ENCODE measurements around the gene DUSP15.

Gene DUSP15

GRCh38 chr20:31910071-31910803 is 39.9 kb upstream of the DUSP15 start:
- Histone ChIP-seq H3K9ac (ENCODE audit: low read length in 5 of 5) (no peak overlapping the region), H3K9me3 (ENCODE audit: control insufficient read depth in 5 of 5, low read length in 5 of 5) (no peaks in the 10 kb centered on the region), H3K4me3 (ENCODE audit: low read depth in 1 of 5, low read length in 5 of 5) (no peak overlapping the region), H3K36me3 (ENCODE audit: control insufficient read depth in 5 of 5, insufficient read depth in 5 of 5, low read length in 5 of 5) (no peaks in the 10 kb centered on the region), H3K4me1 (ENCODE audit: control insufficient read depth in 5 of 5, insufficient read depth in 5 of 5, low read length in 5 of 5) (no peaks in the 10 kb centered on the region), H3K27me3 (ENCODE audit: control insufficient read depth in 5 of 5, insufficient read depth in 4 of 5, low read length in 5 of 5) (peaks cover 0 to 3% (median 0%) of the 10 kb centered on the region in 5 donors), H3K27ac (ENCODE audit: low read depth, low read length) (no peak overlapping the region)

GRCh38 chr20:31909253-31910070 is 39.1 kb upstream of the DUSP15 start:
- H3K27me3 ChIP-seq (ENCODE audit: control insufficient read depth in 5 of 5, insufficient read depth in 4 of 5, low read length in 5 of 5), result peaks cover 0 to 3% (median 0%) of the 10 kb centered on the region in 5 donors

GRCh38 chr20:31908424-31908823 is 38.1 kb upstream of the DUSP15 start:
- peaks cover 0 to 3% (median 0%) of the 10 kb centered on the region in 5 donors for H3K27me3 ChIP-seq (ENCODE audit: control insufficient read depth in 5 of 5, insufficient read depth in 4 of 5, low read length in 5 of 5)
- no peaks in the 10 kb centered on the region for H3K9me3 ChIP-seq (ENCODE audit: control insufficient read depth in 5 of 5, low read length in 5 of 5)
- H3K27ac ChIP-seq (ENCODE audit: low read depth, low read length), result no peak overlapping the region
- H3K9ac ChIP-seq (ENCODE audit: low read length in 5 of 5), result no peak overlapping the region
- no peak overlapping the region for H3K4me3 ChIP-seq (ENCODE audit: low read depth in 1 of 5, low read length in 5 of 5)
- H3K36me3 ChIP-seq (ENCODE audit: control insufficient read depth in 5 of 5, insufficient read depth in 5 of 5, low read length in 5 of 5), result no peaks in the 10 kb centered on the region
- no peaks in the 10 kb centered on the region for H3K4me1 ChIP-seq (ENCODE audit: control insufficient read depth in 5 of 5, insufficient read depth in 5 of 5, low read length in 5 of 5)

More at GRCh38 chr20:31909253-31910070, 39.1 kb upstream of the DUSP15 start:
- Histone ChIP-seq H3K9me3 (ENCODE audit: control insufficient read depth in 5 of 5, low read length in 5 of 5) (no peaks in the 10 kb centered on the region), H3K4me3 (ENCODE audit: low read depth in 1 of 5, low read length in 5 of 5) (no peak overlapping the region), H3K9ac (ENCODE audit: low read length in 5 of 5) (no peak overlapping the region), H3K27ac (ENCODE audit: low read depth, low read length) (no peak overlapping the region), H3K4me1 (ENCODE audit: control insufficient read depth in 5 of 5, insufficient read depth in 5 of 5, low read length in 5 of 5) (no peaks in the 10 kb centered on the region), H3K36me3 (ENCODE audit: control insufficient read depth in 5 of 5, insufficient read depth in 5 of 5, low read length in 5 of 5) (no peaks in the 10 kb centered on the region)

GRCh38 chr20:31908016-31908415 is 37.7 kb upstream of the DUSP15 start:
- Histone ChIP-seq H3K9me3 (ENCODE audit: control insufficient read depth in 5 of 5, low read length in 5 of 5) (no peaks in the 10 kb centered on the region), H3K9ac (ENCODE audit: low read length in 5 of 5) (no peak overlapping the region), H3K4me1 (ENCODE audit: control insufficient read depth in 5 of 5, insufficient read depth in 5 of 5, low read length in 5 of 5) (no peaks in the 10 kb centered on the region), H3K27ac (ENCODE audit: low read depth, low read length) (no peak overlapping the region), H3K27me3 (ENCODE audit: control insufficient read depth in 5 of 5, insufficient read depth in 4 of 5, low read length in 5 of 5) (peaks cover 0 to 3% (median 0%) of the 10 kb centered on the region in 5 donors), H3K4me3 (ENCODE audit: low read depth in 1 of 5, low read length in 5 of 5) (no peak overlapping the region), H3K36me3 (ENCODE audit: control insufficient read depth in 5 of 5, insufficient read depth in 5 of 5, low read length in 5 of 5) (no peaks in the 10 kb centered on the region)

GRCh38 chr20:31907046-31907445 is 36.7 kb upstream of the DUSP15 start:
- H3K36me3 ChIP-seq (ENCODE audit: control insufficient read depth in 5 of 5, insufficient read depth in 5 of 5, low read length in 5 of 5), result no peaks in the 10 kb centered on the region
- H3K4me3 ChIP-seq (ENCODE audit: low read depth in 1 of 5, low read length in 5 of 5), result no peak overlapping the region
- no peak overlapping the region for H3K27ac ChIP-seq (ENCODE audit: low read depth, low read length)
- H3K27me3 ChIP-seq (ENCODE audit: control insufficient read depth in 5 of 5, insufficient read depth in 4 of 5, low read length in 5 of 5), result peaks cover 0 to 2% (median 0%) of the 10 kb centered on the region in 5 donors
- H3K9me3 ChIP-seq (ENCODE audit: control insufficient read depth in 5 of 5, low read length in 5 of 5), result no peaks in the 10 kb centered on the region
- H3K9ac ChIP-seq (ENCODE audit: low read length in 5 of 5), result no peak overlapping the region
- no peaks in the 10 kb centered on the region for H3K4me1 ChIP-seq (ENCODE audit: control insufficient read depth in 5 of 5, insufficient read depth in 5 of 5, low read length in 5 of 5)

GRCh38 chr20:31906001-31906400 is 35.7 kb upstream of the DUSP15 start:
- H3K4me3 ChIP-seq (ENCODE audit: low read depth in 1 of 5, low read length in 5 of 5), result no peak overlapping the region
- H3K4me1 ChIP-seq (ENCODE audit: control insufficient read depth in 5 of 5, insufficient read depth in 5 of 5, low read length in 5 of 5), result no peaks in the 10 kb centered on the region
- no peak overlapping the region for H3K9ac ChIP-seq (ENCODE audit: low read length in 5 of 5)
- H3K27ac ChIP-seq (ENCODE audit: low read depth, low read length), result no peak overlapping the region
- H3K36me3 ChIP-seq (ENCODE audit: control insufficient read depth in 5 of 5, insufficient read depth in 5 of 5, low read length in 5 of 5), result no peaks in the 10 kb centered on the region
- H3K9me3 ChIP-seq (ENCODE audit: control insufficient read depth in 5 of 5, low read length in 5 of 5), result no peaks in the 10 kb centered on the region
- peaks cover 0 to 2% (median 0%) of the 10 kb centered on the region in 5 donors for H3K27me3 ChIP-seq (ENCODE audit: control insufficient read depth in 5 of 5, insufficient read depth in 4 of 5, low read length in 5 of 5)

GRCh38 chr20:31903627-31904386 is 33.5 kb upstream of the DUSP15 start:
- no peaks in the 10 kb centered on the region for H3K4me1 ChIP-seq (ENCODE audit: control insufficient read depth in 5 of 5, insufficient read depth in 5 of 5, low read length in 5 of 5)

GRCh38 chr20:31901615-31902014 is 31.3 kb upstream of the DUSP15 start:
- Histone ChIP-seq H3K9me3 (ENCODE audit: control insufficient read depth in 5 of 5, low read length in 5 of 5) (no peaks in the 10 kb centered on the region), H3K4me3 (ENCODE audit: low read depth in 1 of 5, low read length in 5 of 5) (no peak overlapping the region), H3K9ac (ENCODE audit: low read length in 5 of 5) (no peak overlapping the region), H3K27ac (ENCODE audit: low read depth, low read length) (no peak overlapping the region), H3K27me3 (ENCODE audit: control insufficient read depth in 5 of 5, insufficient read depth in 4 of 5, low read length in 5 of 5) (peaks cover 0 to 2% (median 0%) of the 10 kb centered on the region in 5 donors), H3K36me3 (ENCODE audit: control insufficient read depth in 5 of 5, insufficient read depth in 5 of 5, low read length in 5 of 5) (no peaks in the 10 kb centered on the region), H3K4me1 (ENCODE audit: control insufficient read depth in 5 of 5, insufficient read depth in 5 of 5, low read length in 5 of 5) (no peaks in the 10 kb centered on the region)

More at GRCh38 chr20:31903627-31904386, 33.5 kb upstream of the DUSP15 start:
- Histone ChIP-seq H3K4me3 (ENCODE audit: low read depth in 1 of 5, low read length in 5 of 5) (no peak overlapping the region), H3K27me3 (ENCODE audit: control insufficient read depth in 5 of 5, insufficient read depth in 4 of 5, low read length in 5 of 5) (peaks cover 0 to 2% (median 0%) of the 10 kb centered on the region in 5 donors), H3K36me3 (ENCODE audit: control insufficient read depth in 5 of 5, insufficient read depth in 5 of 5, low read length in 5 of 5) (no peaks in the 10 kb centered on the region), H3K27ac (ENCODE audit: low read depth, low read length) (no peak overlapping the region), H3K9ac (ENCODE audit: low read length in 5 of 5) (no peak overlapping the region), H3K9me3 (ENCODE audit: control insufficient read depth in 5 of 5, low read length in 5 of 5) (no peaks in the 10 kb centered on the region)

GRCh38 chr20:31897541-31897940 is 27.2 kb upstream of the DUSP15 start:
- H3K27me3 ChIP-seq (ENCODE audit: control insufficient read depth in 5 of 5, insufficient read depth in 4 of 5, low read length in 5 of 5), result peaks cover 0 to 2% (median 0%) of the 10 kb centered on the region in 5 donors
- no peaks in the 10 kb centered on the region for H3K9me3 ChIP-seq (ENCODE audit: control insufficient read depth in 5 of 5, low read length in 5 of 5)
- peaks cover 4 to 12% (median 10%) of the 10 kb centered on the region in 5 donors for H3K4me1 ChIP-seq (ENCODE audit: control insufficient read depth in 5 of 5, insufficient read depth in 5 of 5, low read length in 5 of 5)
- no peak overlapping the region for H3K27ac ChIP-seq (ENCODE audit: low read depth, low read length)
- H3K4me3 ChIP-seq (ENCODE audit: low read depth in 1 of 5, low read length in 5 of 5), result no peak overlapping the region
- H3K9ac ChIP-seq (ENCODE audit: low read length in 5 of 5), result no peak overlapping the region
- H3K36me3 ChIP-seq (ENCODE audit: control insufficient read depth in 5 of 5, insufficient read depth in 5 of 5, low read length in 5 of 5), result no peaks in the 10 kb centered on the region

Measured in subcutaneous abdominal adipose tissue (tissue), 5 donors.